Kidney (tissue), 14 donors: ENCODE measurements around the gene GAS7. TPM values are rescaled to one million over a fixed set of nuclear protein-coding genes. Genes with fewer than 3 reads are reported as not detected.
A peak's percentile ranks its signal among the peaks of the same experiment; 100 is the strongest.

Experiments
- DNase-seq, 5 donors: peaks; one replicate each; pipeline ENCODE4 v3.0.0-alpha.2; 2013 to 2020
- FAIRE-seq: peaks from 2 replicates; lab custom pipeline; 2012; peaks lifted over from hg19 to GRCh38; lab: Jason Lieb, UNC
- H3K27ac ChIP-seq, 2 donors: one replicate each; pipeline ENCODE4 v1.7.0; 2013; ENCODE audit warnings: low read depth in 2 of 2, low read length in 2 of 2, inconsistent platforms in 1 of 2
- H3K27me3 ChIP-seq: one replicate; pipeline ENCODE4 v1.7.1; 2013; ENCODE audit warnings: low read length, inconsistent platforms; ENCODE audit not compliant: control insufficient read depth, insufficient read depth
- H3K36me3 ChIP-seq, 3 donors: one replicate each; pipeline versions ENCODE4 v1.7.0 to v1.7.1; 2013; ENCODE audit warnings: low read length in 3 of 3, control low read depth in 1 of 3, inconsistent platforms in 1 of 3; ENCODE audit not compliant: insufficient read depth in 3 of 3, control insufficient read depth in 2 of 3
- H3K4me1 ChIP-seq, 3 donors: one replicate each; pipeline versions ENCODE4 v1.7.0 to v1.7.1; 2013; ENCODE audit warnings: low read length in 3 of 3, inconsistent platforms in 1 of 3, low read depth in 1 of 3; ENCODE audit not compliant: control insufficient read depth in 2 of 3, insufficient read depth in 2 of 3
- H3K4me3 ChIP-seq, 3 donors: one replicate each; pipeline versions ENCODE4 v1.7.0 to v1.8.1; 2013; ENCODE audit warnings: low read length in 3 of 3, control low read depth in 1 of 3, inconsistent platforms in 1 of 3
- H3K9ac ChIP-seq, 3 donors: one replicate each; pipeline versions ENCODE4 v1.7.0 to v1.7.1; 2013; ENCODE audit warnings: low read length in 3 of 3, control low read depth in 1 of 3, inconsistent platforms in 1 of 3
- H3K9me3 ChIP-seq, 3 donors: one replicate each; pipeline versions ENCODE4 v1.7.0 to v1.7.1; 2013; ENCODE audit warnings: low read length in 3 of 3, control low read depth in 1 of 3, inconsistent platforms in 1 of 3; ENCODE audit not compliant: control insufficient read depth in 2 of 3, insufficient read depth in 1 of 3
- CTCF ChIP-seq: IDR thresholded peaks from 3 replicates; pipeline ENCODE4 v1.5.1; 2012; ENCODE audit warnings: mild to moderate bottlenecking, moderate library complexity, borderline replicate concordance; ENCODE audit not compliant: insufficient read depth; ENCODE audit errors: extremely low read depth
- intact Hi-C: fragments of 100-400 bp; cut with DNase I; formaldehyde crosslinking; loops from one replicate; pipeline ENCODE4 v1.11.1; 2022
- polyA plus RNA-seq: library from polyadenylated mRNA; stranded (reverse); fragments of 350-450 nt; fragmentation: Illumina TruSeq; extraction: RNeasy Lipid Tissue Mini Kit (QIAGEN cat#74804); gene quantifications from one replicate; pipeline ENCODE4 v1.2.3, GENCODE V29; 2014; ENCODE audit warnings: low read depth, low replicate concordance; ENCODE audit not compliant: insufficient read depth
- total RNA-seq: library from RNA; stranded (reverse); fragmentation: NEBNext Ultra II Directional; extraction: Animal tissue kit (Norgen Biotek cat#: 25700); gene quantifications from one replicate; pipeline ENCODE4 v1.2.1, GENCODE V29; 2021
- donor health status: control.
- donor health status: control.
- donor health status: control.
- donor health status: control.
- donor health status: control.
- donor health status: DM: yes; HTN: yes; CAD: no.
- donor health status: Normal renal cell carcinoma (clear cell type).

The GAS7 gene
- total and polyA plus RNA-seq, 2 donors from 2014 or later = 1.1 to 20.5 TPM

- Histone ChIP-seq H3K27ac (no peak overlapping the region), H3K9ac (no peak overlapping the region), H3K36me3 (no peaks in the 10 kb centered on the region), H3K9me3 (no peaks in the 10 kb centered on the region), H3K27me3 (no peaks in the 10 kb centered on the region), H3K4me1 (peaks cover 0 to 8% (median 6%) of the 10 kb centered on the region in 3 donors), H3K4me3 (no peak overlapping the region)
- peak in 2 of 5 donors; percentile 29 to 37 for DNase-seq
- no peak for TF ChIP-seq CTCF
- no peak for FAIRE-seq
- intact Hi-C loops = no loop called here
Observed at GRCh38 chr17:10121971-10122707, 76.3 kb downstream of the GAS7 start.

- TF ChIP-seq CTCF = no peak
- H3K27ac ChIP-seq = no peak overlapping the region
- no peaks in the 10 kb centered on the region for H3K36me3 ChIP-seq
- intact Hi-C loops = no loop called here
- no peak overlapping the region for H3K9ac ChIP-seq
- H3K9me3 ChIP-seq = no peaks in the 10 kb centered on the region
- no peak overlapping the region for H3K4me3 ChIP-seq
- no peaks in the 10 kb centered on the region for H3K4me1 ChIP-seq
- DNase-seq (no peak), FAIRE-seq (no peak)
- H3K27me3 ChIP-seq = no peaks in the 10 kb centered on the region
Observed at GRCh38 chr17:10120749-10121148, 77.7 kb downstream of the GAS7 start.

- no peak overlapping the region for H3K4me3 ChIP-seq
- no peaks in the 10 kb centered on the region for H3K4me1 ChIP-seq
- FAIRE-seq (no peak), DNase-seq (no peak)
- no peak overlapping the region for H3K9ac ChIP-seq
- H3K36me3 ChIP-seq = no peaks in the 10 kb centered on the region
- intact Hi-C loops = no loop called here
- no peaks in the 10 kb centered on the region for H3K9me3 ChIP-seq
- no peaks in the 10 kb centered on the region for H3K27me3 ChIP-seq
- H3K27ac ChIP-seq = no peak overlapping the region
- no peak for TF ChIP-seq CTCF
Observed at GRCh38 chr17:10120109-10120485, 78.3 kb downstream of the GAS7 start.
